ENCODE measurements around the gene PTPRN2.
"Not testable (repeated sequence)": the region's sequence is repeated elsewhere in the genome, so short reads cannot be mapped to it uniquely, and the experiment has no call there.

The PTPRN2 gene

DNA sequence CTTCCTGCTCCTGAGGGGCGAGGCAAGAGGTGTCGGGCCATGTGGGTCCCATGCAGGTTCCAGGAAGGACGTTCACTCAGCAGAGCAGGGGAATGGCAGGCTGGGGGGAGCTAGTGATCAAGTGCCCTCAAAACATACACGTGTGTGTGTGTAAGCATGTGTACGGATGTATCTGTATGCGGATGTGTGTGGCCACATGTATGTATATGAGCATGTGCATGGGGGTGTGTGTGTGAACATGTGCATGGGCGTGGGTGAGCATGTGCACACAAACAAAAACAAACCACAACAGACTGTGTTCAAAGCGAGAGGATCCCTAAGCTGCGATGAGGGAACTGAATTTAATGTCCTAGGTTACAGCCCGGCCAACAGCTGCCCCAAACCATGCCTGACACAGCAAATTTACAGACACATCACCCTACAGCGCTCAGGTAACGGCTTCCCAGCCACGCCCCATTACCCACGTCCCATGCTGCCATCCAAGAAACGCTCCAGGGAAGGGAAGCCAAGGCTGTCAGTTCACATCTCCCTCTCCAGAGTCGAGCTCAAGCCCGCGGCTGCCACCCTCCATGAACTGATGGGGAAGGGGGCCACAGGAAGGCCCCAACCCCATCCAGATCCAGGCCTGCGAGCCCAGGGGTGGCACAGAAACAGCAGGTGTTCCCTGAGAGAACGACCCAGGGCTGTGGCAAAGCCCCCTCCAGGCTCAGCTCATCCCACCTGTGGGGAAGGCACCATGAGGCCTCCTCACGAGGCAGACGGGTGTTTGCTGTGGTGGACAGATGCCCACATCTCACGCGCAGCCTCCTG is 56.6 kb downstream of the PTPRN2 start:
- no peak for DNase-seq

DNA sequence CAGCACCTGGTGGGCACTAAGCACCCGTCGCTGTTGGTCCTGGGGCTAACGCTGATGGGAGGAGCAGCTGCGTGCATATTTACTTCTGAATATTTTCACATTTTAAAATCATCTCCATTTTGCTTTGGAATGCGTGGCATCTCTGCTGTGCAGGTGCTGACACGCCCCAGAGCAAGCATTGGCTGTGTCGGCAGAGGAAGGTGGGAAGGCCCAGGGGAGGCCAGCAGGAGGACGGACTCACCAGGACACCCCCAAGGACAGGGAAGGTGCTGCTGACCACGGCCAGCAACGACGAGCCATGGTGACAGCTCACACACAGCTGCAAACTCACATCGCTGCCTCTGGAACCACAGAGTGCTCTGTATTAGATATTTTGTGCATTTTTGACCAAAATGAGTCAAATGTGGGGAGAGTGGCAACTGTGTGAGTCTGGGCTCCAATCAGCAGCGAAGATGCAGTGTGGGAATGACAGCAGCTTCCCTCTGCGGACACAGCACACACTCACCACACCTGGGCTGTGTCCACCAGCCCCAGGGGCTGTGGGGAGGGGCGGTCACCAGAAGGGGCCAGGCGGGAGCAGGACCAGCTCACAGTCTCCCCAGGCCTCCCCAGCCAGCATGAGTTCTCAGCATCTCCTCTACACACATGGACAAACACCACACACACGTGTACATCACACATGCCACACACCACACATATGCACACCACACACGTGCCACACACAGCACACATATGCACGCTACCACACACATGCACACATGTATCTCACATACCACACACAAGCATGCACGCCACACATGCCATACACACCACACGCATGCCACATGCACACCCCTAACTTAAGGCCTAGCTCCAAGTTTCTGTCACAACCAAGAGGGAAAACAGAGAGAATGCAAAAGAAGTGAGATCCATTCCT is 58.2 kb downstream of the PTPRN2 start:
- DNase-seq = no peak

DNA sequence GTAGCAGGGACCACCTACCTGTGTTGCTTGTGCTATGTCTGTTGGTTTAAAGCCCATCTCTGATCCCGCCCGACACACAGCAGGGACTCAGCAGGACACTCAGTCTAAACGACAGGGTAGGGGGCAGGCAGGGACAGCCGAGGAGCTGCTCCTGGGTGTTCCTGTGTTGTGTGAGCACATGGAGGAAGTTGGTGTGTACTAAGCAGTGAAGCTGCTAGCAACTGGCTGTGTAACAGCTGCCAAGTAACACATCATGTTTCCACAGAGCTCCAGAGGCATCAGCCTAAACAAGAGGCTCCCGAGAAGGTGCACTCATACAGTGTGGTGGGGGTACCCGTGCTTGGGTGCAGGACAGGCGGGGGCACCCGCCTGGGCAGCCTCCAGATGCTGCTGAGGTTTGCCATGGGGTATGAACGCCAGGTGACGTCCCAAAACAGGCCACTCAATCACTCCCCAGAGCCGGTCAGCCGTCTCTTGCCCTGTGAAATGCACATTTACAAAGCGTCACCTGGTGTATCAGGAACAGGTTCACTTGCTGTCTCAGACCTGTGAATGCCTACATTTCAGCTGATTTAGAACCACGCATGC is 59.6 kb downstream of the PTPRN2 start:
- DNase-seq = no peak

DNA sequence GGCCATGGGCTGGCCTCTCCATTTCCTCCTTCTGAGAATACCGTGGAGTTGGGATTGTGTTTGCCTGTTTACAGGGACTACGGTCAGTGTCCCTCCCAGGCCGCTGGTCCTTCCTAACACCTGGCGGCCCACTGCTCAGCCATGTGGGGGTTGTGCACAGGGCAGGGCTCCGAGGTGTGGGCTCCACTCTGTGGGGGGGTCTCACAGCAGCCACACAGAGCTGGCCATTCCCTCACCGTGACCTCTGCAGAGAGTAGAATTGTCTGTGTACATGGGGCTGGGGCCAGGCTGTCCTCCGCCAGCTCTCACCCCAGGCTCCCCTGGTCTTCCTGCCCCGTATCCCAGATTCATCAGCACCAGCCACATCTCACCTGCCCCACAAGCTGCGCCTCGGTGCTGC is 60.1 kb downstream of the PTPRN2 start:
- DNase-seq = no peak

DNA sequence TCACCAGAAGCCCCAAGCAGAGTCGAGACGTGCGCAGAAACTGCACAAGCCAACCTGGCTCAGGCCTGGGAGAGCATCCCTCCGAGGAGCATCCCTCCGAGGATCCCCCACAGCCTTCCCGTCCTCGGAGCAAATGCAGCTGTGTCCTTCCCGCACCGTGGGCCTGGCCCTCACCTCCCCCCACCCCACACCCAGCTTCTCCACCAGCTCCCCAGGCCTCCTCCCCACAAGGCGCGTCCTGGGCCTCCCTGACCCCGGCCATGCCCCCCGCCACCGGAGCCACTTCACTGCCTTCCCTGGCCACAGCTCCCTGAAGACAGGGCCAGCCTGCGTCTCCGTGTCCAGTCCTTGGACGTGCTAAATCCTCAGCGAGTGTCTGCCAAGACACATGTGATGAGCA is 60.6 kb downstream of the PTPRN2 start:
- no peak for DNase-seq

DNA sequence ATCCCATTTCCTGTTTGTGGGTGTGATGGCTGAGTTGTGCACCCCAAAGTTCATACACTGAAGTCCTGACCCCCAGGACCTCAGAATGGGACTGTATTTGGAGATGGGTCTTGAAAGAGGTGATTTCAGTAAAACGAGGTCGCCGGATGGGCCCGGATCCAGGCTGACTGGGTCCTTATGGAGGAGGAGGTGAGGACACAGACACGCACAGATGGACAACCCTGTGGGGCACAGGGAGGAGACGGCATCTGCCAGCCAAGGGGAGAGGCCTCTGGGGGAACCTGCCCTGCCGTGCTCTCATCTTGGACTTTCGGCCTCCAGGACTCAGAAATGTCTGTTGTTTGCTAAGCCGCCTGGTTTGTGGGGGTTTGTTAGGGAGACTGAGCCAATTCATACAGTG is 61.1 kb downstream of the PTPRN2 start:
- no peak for DNase-seq

DNA sequence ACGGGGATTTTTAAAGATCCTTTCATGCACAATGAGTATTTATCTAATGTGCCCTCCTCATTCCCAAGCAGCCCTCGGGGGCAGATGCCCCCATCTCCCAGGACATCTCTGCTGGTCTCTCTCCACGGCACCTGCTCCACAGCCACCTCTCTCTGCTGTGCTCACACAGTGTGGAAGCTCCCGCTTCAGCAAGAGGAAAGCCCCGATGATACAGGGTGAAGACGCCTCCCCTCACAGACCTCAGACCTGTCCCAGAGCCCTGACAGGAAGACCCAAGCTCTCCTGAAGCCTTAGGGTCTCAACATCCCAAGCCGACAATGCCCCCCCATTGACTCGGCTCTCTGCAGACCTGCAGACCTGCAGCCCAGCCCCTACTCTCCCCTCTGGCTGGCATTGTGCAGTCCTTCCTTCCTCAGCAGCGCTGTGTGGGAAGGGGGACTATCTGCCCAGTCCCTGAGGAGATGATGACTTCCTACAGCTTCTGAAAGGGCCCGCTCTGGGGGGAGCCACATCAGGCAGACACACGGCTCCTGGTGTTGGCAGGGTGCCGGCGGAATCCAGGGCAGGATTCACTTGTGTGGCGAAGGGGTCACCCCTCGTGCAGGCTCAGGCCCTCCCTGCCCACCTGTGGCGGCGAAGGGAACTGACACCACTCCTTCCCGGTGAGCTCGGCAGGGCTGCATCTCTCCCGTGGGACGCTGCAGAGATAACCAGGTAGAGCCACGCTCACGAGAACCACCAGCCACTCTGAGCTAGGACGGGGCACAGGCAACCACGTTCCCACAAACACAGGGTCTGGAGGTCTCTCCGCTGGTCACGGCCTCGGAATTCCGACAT is 61.8 kb downstream of the PTPRN2 start:
- DNase-seq = no peak

DNA sequence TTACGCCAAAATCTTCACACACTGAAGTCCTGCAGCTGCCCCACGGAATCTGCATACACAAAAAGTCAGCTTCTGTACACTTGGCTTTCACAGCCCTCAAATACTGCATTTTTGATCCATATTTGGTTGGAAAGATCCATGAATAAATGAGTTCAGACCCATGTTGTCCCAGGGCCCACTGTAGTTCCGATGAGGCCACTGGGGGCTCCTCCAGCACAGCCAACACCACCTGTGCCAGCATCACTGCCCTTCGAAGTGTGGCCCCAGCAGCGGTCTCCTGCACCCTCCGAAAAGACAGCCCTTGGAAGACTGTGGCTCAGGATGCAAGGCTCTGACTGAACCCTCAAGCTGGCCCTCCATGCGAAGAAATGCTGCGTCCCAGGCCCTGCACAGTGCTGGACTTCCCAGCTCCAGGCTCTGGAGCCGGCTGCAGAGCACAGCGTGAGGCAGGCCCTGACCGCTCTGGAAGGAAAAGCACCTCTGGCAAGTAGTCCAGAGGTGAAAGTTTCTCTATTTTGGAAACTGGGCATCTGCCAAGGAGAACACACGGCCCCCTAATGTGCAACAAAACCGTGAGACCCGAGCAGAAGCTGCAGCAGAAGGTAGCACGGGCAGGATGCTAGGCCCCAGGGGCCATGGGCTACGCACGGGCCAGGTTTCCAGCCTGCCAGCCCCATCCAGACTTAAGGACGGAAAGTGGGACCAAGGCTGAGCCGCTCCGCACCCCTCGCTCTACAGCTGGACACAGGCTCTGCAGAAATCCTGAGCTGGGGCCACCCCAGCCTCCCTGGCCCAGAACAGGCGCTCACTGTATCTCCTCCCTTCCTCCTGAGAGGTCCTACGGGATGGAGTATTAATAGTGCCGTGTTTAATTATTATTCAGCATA is 62.6 kb downstream of the PTPRN2 start:
- no peak for DNase-seq

DNA sequence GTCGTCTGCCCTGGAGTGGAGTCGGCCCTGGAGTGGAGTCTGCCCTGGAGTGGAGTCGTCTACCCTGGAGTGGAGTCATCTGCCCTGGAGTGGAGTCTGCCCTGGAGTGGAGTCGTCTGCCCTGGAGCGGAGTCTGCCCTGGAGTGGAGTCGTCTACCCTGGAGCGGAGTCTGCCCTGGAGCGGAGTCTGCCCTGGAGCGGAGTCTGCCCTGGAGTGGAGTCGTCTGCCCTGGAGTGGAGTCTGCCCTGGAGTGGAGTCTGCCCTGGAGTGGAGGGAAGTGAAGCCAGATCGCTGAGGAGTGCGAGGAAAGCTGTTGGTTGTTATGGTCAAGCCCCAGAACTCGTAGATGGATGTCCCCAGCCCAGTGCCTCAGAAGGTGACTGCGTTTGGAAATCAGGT is 63.3 kb downstream of the PTPRN2 start:
- not testable (repeated sequence) for DNase-seq

DNA sequence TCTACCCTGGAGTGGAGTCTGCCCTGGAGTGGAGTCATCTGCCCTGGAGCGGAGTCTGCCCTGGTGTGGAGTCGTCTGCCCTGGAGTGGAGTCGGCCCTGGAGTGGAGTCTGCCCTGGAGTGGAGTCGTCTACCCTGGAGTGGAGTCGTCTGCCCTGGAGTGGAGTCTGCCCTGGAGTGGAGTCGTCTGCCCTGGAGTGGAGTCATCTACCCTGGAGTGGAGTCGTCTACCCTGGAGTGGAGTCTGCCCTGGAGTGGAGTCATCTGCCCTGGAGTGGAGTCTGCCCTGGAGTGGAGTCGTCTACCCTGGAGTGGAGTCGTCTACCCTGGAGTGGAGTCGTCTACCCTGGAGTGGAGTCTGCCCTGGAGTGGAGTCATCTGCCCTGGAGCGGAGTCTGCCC is 63.7 kb downstream of the PTPRN2 start:
- not testable (repeated sequence) for DNase-seq

DNA sequence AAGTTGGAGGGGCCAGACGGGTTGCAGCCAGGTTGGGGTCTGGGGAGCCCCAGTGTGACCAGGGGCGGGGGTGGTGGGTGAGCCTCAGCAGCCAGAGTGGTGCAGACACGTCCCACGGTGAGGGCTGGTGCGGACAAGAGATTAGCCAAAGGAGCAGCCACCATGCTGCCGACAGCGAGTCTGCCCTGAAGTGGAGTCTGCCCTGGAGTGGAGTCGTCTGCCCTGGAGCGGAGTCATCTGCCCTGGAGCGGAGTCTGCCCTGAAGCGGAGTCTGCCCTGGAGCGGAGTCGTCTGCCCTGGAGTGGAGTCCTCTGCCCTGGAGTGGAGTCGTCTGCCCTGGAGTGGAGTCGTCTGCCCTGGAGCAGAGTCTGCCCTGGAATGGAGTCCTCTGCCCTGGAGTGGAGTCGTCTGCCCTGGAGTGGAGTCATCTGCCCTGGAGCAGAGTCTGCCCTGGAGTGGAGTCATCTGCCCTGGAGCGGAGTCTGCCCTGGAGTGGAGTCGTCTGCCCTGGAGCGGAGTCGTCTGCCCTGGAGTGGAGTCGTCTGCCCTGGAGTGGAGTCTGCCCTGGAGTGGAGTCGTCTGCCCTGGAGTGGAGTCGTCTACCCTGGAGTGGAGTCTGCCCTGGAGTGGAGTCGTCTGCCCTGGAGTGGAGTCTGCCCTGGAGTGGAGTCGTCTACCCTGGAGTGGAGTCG is 64.3 kb downstream of the PTPRN2 start:
- DNase-seq = not testable (repeated sequence)

DNA sequence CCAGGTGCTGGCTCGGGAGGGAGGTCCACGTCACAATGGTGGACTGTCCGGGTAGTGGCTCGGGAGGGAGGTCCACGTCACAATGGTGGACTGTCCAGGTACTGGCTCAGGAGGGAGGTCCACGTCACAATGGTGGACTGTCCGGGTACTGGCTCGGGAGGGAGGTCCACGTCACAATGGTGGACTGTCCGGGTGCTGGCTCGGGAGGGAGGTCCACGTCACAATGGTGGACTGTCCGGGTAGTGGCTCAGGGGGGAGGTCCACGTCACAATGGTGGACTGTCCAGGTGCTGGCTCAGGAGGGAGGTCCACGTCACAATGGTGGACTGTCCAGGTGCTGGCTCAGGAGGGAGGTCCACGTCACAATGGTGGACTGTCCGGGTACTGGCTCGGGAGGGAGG is 65.8 kb downstream of the PTPRN2 start:
- not testable (repeated sequence) for DNase-seq

DNA sequence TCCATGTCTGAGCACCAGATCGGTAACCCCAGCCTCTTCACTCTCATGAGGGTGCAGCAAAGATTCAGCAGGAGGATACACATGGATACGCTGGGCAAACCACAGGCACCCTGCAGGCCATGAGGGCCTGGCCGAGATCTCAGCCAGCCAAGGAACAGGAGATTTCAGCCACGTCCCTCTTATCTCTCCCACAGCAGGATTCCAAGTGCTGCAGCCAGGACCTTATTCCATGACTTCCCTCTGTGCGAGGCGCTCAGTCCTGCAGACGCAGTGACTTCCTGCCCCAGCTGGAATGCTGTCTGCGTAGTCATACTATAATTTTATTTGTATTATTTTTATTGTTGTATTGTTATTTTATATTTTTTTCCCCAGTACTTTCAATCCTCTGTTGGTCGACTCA is 66.8 kb downstream of the PTPRN2 start:
- DNase-seq = no peak

DNA sequence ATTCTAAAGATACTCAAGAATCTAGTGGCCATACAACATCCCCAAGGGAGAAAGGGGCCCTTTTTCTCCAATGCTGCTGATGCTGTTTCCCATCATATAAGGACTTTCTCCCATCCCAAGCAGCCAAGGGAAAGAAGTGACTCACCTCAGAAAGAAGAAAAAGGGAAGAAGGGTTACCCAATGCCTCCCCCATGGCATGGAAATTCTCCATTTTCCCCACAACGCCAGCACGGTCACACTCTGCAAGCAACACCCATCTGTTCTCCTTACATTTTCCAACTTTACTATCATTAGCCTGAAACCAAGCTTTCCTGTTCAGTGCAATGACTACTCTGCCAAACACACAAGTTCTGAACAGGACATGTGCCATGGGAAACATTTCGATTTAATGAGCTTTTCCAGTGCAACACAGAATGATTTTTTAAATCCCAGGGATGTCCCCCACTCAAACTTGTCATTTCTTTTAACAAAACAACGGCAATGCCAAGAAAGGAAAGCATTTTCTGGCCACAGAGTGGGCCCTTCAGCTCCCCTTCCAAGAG is 67.9 kb downstream of the PTPRN2 start:
- no peak for DNase-seq

DNA sequence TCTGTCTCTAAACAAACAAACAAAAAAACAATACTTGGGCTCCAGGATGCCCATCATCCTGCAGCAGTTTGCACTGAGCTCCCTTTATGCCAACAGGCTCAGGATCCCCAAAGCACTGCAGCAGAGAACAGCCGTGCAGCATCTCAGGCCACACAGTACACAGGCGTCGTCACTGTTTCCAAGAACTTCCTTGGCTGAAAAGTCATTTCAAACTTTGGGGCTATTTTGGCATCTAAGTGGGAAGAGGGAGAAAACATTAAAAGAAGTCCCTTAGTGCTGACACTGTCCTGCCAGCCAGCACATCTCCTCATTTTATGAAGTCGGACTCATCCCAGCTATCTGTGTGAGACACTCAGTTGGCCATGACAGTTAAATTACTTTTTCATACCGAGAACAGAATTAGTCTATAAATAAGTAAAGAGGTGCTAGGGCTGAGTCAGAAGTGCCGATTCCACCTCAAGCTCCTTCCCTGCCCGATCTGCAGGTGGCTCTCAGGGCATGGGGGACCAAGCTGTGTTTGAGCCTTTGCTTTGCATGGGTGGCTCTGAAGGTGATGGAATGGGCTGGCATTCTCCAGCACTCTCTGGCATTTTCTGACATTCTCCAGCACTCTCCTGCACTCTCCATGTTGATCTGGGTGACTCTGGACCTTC is 68.5 kb downstream of the PTPRN2 start:
- no peak for DNase-seq

DNA sequence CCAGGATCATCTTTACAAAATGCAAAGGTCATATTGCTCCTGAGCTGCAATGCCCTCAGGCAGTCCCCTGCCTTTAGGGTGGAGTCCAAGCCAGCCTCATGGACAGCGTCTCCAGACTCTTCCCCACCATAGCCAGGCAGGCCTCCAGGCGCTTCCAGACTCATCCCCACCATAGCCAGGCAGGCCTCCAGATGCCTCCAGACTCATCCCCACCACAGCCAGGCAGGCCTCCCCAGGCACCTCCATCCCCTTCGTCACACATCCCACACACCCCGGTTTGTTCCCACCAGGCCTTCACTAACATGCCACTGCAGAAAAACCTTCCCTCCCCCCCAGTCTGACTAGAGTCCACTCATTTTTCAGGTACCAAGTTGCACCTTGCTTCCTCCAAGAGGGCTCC is 70.1 kb downstream of the PTPRN2 start:
- no peak for DNase-seq

DNA sequence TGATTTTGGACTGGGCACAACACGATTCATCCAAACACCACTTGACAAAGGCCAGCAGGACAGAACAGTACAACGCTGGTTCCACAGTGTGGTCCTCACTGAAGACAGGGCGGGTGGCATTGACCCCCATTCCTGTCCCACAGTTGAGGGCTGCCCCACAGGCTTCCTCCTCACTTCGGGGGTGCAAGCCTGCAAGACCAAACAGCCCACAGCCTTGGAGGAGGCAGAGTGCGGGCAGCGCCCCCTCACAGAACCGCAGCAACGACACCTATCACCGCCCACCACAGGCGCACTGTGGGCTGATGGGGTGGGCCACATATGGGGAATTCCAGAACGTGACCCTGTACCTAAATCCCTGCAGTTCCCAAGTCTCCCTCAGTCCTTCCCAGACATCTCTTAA is 70.6 kb downstream of the PTPRN2 start:
- DNase-seq = no peak

DNA sequence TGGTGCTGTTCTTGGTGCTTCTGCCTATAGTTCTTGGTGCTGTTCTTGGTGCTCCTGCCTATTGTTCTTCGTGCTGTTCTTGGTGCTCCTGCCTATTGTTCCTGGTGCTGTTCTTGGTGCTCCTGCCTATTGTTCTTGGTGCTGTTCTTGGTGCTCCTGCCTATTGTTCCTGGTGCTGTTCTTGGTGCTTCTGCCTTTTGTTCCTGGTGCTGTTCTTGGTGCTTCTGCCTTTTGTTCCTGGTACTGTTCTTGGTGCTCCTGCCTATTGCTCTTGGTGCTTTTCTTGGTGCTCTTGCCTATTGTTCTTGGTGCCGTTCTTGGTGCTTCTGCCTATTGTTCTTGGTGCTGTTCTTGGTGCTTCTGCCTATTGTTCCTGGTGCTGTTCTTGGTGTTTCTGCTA is 71.1 kb downstream of the PTPRN2 start:
- DNase-seq = no peak

DNA sequence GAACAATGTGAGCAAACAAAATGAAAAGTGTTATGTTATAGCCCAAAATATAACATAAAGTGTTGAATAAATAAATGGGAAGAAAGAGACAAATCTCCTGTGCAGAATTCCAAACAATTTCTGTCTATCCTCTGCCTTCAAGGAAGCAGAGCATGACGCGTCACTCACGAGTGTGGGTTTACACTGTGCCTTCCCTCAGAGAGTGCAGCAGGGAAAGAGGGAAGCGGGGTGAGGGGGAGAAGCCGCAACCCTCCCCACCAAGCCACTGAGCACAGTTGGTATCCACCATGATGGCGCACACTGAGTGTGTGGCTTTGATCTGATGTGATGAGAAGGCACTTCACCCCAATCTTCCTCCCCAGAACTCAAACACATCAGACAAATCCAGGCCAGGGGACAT is 74.8 kb downstream of the PTPRN2 start:
- no peak for DNase-seq

DNA sequence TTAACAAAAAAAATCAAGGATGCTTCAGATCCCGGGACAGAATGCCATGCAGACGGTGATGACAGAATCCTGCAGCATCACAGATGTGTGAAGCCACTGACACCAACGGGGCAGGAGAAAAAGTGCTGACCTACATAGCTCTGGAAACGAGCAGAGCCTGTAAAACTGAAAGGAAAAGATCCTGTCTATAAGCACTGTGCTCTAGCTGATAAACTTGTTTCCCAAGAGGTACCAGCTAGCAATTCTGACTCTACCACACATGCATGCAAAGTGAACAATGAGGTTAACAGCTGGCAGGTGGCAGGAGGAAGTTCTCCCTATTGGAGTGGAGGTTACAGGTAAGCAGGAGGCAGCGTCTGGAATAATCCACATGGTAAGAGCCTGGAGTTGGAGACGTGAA is 75.6 kb downstream of the PTPRN2 start:
- no peak for DNase-seq
